GM12878 (cell line): ENCODE data around the gene MYO1D. TPM values are rescaled to one million over a fixed set of nuclear protein-coding genes. Genes with fewer than 3 reads are reported as not detected.

ENCODE experiments used
- ATAC-seq: fragments of 200-7000 bp; cut with Tn5 transposase; 3 replicates; pipeline ENCODE4 v1.9.1; 2020; ENCODE audit warnings: mild to moderate bottlenecking, moderate library complexity
- BruUV-seq: library from RNA; stranded (reverse); fragments of 400-500 nt; replicated peaks from 2 replicates; lab custom pipeline; 2021; lab: Mats Ljungman, UMichigan
- CTCF ChIA-PET: fragments of 300-600 bp; sonication (Branson Sonifier 250); formaldehyde crosslinking; extraction: SDS; loops from one replicate; lab custom pipeline; 2021; ENCODE audit warnings: inconsistent platforms; lab: Yijun Ruan, JAX
- POLR2A ChIA-PET: fragments of 350-600 bp; formaldehyde crosslinking; extraction: SDS; loops from one replicate; lab custom pipeline; 2021; ENCODE audit warnings: inconsistent platforms; lab: Charles Lee
- RAD21 ChIA-PET: fragments of 300-600 bp; sonication (Branson Sonifier 250); formaldehyde crosslinking; loops from one replicate; lab custom pipeline; 2023; ENCODE audit warnings: antibody characterized with exemption; ENCODE audit not compliant: unreplicated experiment; lab: Charles Lee
- SMC1A ChIA-PET: fragments of 300-600 bp; sonication (Branson Sonifier 250); formaldehyde crosslinking; loops from one replicate; lab custom pipeline; 2023; ENCODE audit not compliant: unreplicated experiment, uncharacterized antibody; lab: Charles Lee
- DNase-seq: peaks from one replicate; pipeline ENCODE4 v3.0.0-alpha.2; 2011; ENCODE audit warnings: low read depth, low spot score
- FAIRE-seq: peaks from 3 replicates; lab custom pipeline; 2011; peaks lifted over from hg19 to GRCh38; lab: Jason Lieb, UNC
- H2AFZ ChIP-seq: 2 replicates; pipeline ENCODE4 v1.6.0; 2011; ENCODE audit warnings: low read depth, low read length, control low read depth; ENCODE audit not compliant: control insufficient read depth
- H3K27ac ChIP-seq: 2 replicates; pipeline ENCODE4 v1.5.1; 2011; ENCODE audit warnings: control low read depth; ENCODE audit not compliant: control insufficient read depth, insufficient read depth
- H3K27me3 ChIP-seq, 2 experiments: replicated peaks in 1 of 2; 2 replicates each; pipeline versions ENCODE4 v1.6.0 to v1.6.1; 2011; ENCODE audit warnings: low read length in 1 of 2; ENCODE audit not compliant: control insufficient read depth in 2 of 2, insufficient read depth in 2 of 2
- H3K36me3 ChIP-seq, 2 experiments: 2 replicates each; pipeline ENCODE4 v1.5.1; 2011; ENCODE audit warnings: low read length in 1 of 2; ENCODE audit not compliant: control insufficient read depth in 2 of 2, insufficient read depth in 2 of 2
- H3K4me1 ChIP-seq: 2 replicates; pipeline ENCODE4 v1.6.1; 2011; ENCODE audit warnings: mild to moderate bottlenecking, low read length, moderate library complexity, mixed read lengths; ENCODE audit not compliant: control insufficient read depth, insufficient read depth
- H3K4me2 ChIP-seq: 2 replicates; pipeline ENCODE4 v1.6.0; 2011; ENCODE audit warnings: control low read depth; ENCODE audit not compliant: control insufficient read depth, insufficient read depth
- H3K4me3 ChIP-seq: fragments of 200-600 bp; sonication (generic); 2 replicates; pipeline ENCODE4 v1.5.1; 2016
- H3K79me2 ChIP-seq: 2 replicates; pipeline ENCODE4 v1.6.0; 2011; ENCODE audit warnings: low read length; ENCODE audit not compliant: control insufficient read depth, insufficient read depth
- H3K9ac ChIP-seq: 2 replicates; pipeline ENCODE4 v1.8.0; 2011; ENCODE audit warnings: low read length, control low read depth, mixed read lengths; ENCODE audit not compliant: control insufficient read depth, insufficient read depth
- H3K9me3 ChIP-seq: replicated peaks from 3 replicates; pipeline ENCODE4 v1.5.1; 2011; ENCODE audit warnings: mild to moderate bottlenecking, low read length; ENCODE audit not compliant: control insufficient read depth, insufficient read depth
- H4K20me1 ChIP-seq: 2 replicates; pipeline ENCODE4 v1.6.0; 2011; ENCODE audit not compliant: control insufficient read depth, insufficient read depth
- CREB1 ChIP-seq: IDR thresholded peaks from 2 replicates; pipeline ENCODE4 v1.6.1; 2012; ENCODE audit warnings: low read depth, mild to moderate bottlenecking, inconsistent platforms
- EED ChIP-seq: sonication (generic); IDR thresholded peaks from 2 replicates; pipeline ENCODE4 v1.6.1; 2016; ENCODE audit warnings: antibody characterized with exemption, low read depth
- GATAD2B ChIP-seq: fragments of 450-650 bp; conservative IDR thresholded peaks from 2 replicates; pipeline ENCODE4 v1.6.1; 2017; ENCODE audit warnings: low read depth, mild to moderate bottlenecking, moderate library complexity
- HDGF ChIP-seq: fragments of 450-650 bp; IDR thresholded peaks from 2 replicates; pipeline ENCODE4 v1.6.1; 2016; ENCODE audit warnings: antibody characterized with exemption
- IRF4 ChIP-seq: IDR thresholded peaks from 2 replicates; pipeline ENCODE4 v1.6.1; 2011; ENCODE audit warnings: low read depth, low read length
- JUNB ChIP-seq: IDR thresholded peaks from 2 replicates; pipeline ENCODE4 v1.6.1; 2016; ENCODE audit warnings: antibody characterized with exemption, mild to moderate bottlenecking
- MTA2 ChIP-seq: fragments of 450-650 bp; IDR thresholded peaks from 2 replicates; pipeline ENCODE4 v1.6.1; 2016; ENCODE audit warnings: low read depth, mild to moderate bottlenecking, moderate library complexity
- NR2F1 ChIP-seq: fragments of 450-650 bp; conservative IDR thresholded peaks from 2 replicates; pipeline ENCODE4 v1.6.1; 2017; ENCODE audit warnings: mild to moderate bottlenecking
- PAX5 ChIP-seq: IDR thresholded peaks from 2 replicates; pipeline ENCODE4 v1.6.1; 2011; ENCODE audit warnings: low read depth, low read length, borderline replicate concordance
- PBX3 ChIP-seq: IDR thresholded peaks from 2 replicates; pipeline ENCODE4 v1.6.1; 2011; ENCODE audit warnings: mild to moderate bottlenecking, low read depth, low read length, moderate library complexity; ENCODE audit not compliant: insufficient replicate concordance
- RBBP5 ChIP-seq: fragments of 200-600 bp; sonication (generic); conservative IDR thresholded peaks from 2 replicates; pipeline ENCODE4 v1.6.1; 2016
- YBX1 ChIP-seq: fragments of 450-650 bp; IDR thresholded peaks from 2 replicates; pipeline ENCODE4 v1.6.1; 2016; ENCODE audit warnings: antibody characterized with exemption
- ZBTB33 ChIP-seq: fragments of 450-650 bp; IDR thresholded peaks from 2 replicates; pipeline ENCODE4 v1.6.1; 2017; ENCODE audit warnings: mild to moderate bottlenecking
- ZSCAN29 ChIP-seq: fragments of 450-650 bp; IDR thresholded peaks from 2 replicates; pipeline ENCODE4 v1.6.1; 2017; ENCODE audit warnings: mild to moderate bottlenecking, moderate library complexity
- WGBS: methylation state at CpG from one replicate; pipeline ENCODE4 v1.1.6; 2016; ENCODE audit warnings: low lambda C conversion rate; ENCODE audit not compliant: insufficient replicate concordance, insufficient coverage; ENCODE audit errors: missing lambda C conversion rate; 5-methylcytosine and 5-hydroxymethylcytosine counted together
- in situ Hi-C: fragments of 300-500 bp; cut with MboI; formaldehyde crosslinking; loops from 9 replicates; pipeline ENCODE4 v1.14.3; 2018; ENCODE audit warnings: mixed read lengths
- intact Hi-C: fragments of 100-400 bp; cut with micrococcal nuclease; formaldehyde crosslinking; loops from one replicate; pipeline ENCODE4 v1.14.2; 2022; ENCODE audit not compliant: unreplicated experiment
- polyA plus RNA-seq, 11 experiments: library from polyadenylated mRNA; depleted of rRNA in 4 of 11; unstranded in 6 of 11; stranded (reverse) in 5 of 11; fragments of >200 nt; fragmentation: Nextera tagmentation in 4 of 11; fragmentation: Illumina TruSeq in 1 of 11; extraction: Ambion mirVana in 4 of 11; extraction: Trizol in 1 of 11; gene quantifications; 1 replicate in 1 of 11; 2 replicates in 10 of 11; pipeline versions ENCODE4 v1.2.1 to v1.2.3, GENCODE V29; 2011 to 2016; ENCODE audit warnings: inconsistent platforms in 2 of 11, missing spikeins in 2 of 11, low read depth in 1 of 11
- total RNA-seq, 4 experiments: library from RNA; depleted of rRNA in 3 of 4; stranded (reverse); fragments of >200 nt in 3 of 4; fragmentation: Illumina TruSeq in 1 of 4; extraction: Trizol in 1 of 4; gene quantifications; 2 replicates each; pipeline versions ENCODE4 v1.2.1 to v1.2.3, GENCODE V29; 2013 to 2021

The MYO1D gene
- total and polyA plus RNA-seq, 10 of the 15 experiments (the other 5 are each of a cell fraction or from before 2014, with no cell fraction given), result 1.8 to 37.7 (median 25.4) TPM

GRCh38 chr17:32629563-32630190 is 247.2 kb downstream of the MYO1D start:
- Histone ChIP-seq H3K36me3 (no peaks in the 10 kb centered on the region), H3K9me3 (no peaks in the 10 kb centered on the region), H3K4me2 (no peak overlapping the region), H2AFZ (no peak overlapping the region), H3K27me3 (no peaks in the 10 kb centered on the region), H4K20me1 (no peaks in the 10 kb centered on the region), H3K4me1 (no peaks in the 10 kb centered on the region), H3K27ac (no peak overlapping the region), H3K9ac (no peak overlapping the region), H3K4me3 (no peak overlapping the region), H3K79me2 (no peaks in the 10 kb centered on the region)
- intact Hi-C loops, result no loop called here
- in situ Hi-C loops, result no loop called here
- RAD21 ChIA-PET, result no interaction called here
- ATAC-seq (no peak), FAIRE-seq (no peak), DNase-seq (no peak)
- CTCF ChIA-PET, result no interaction called here
- BruUV-seq, result no TSS peak
- POLR2A ChIA-PET, result no interaction called here
- no peak for TF ChIP-seq ZBTB33
- TF ChIP-seq PAX5, result no peak
- TF ChIP-seq RBBP5, result no peak
- TF ChIP-seq NR2F1, result no peak
- no peak for TF ChIP-seq MTA2
- no peak for TF ChIP-seq YBX1
- TF ChIP-seq ZSCAN29, result no peak
- no peak for TF ChIP-seq PBX3
- TF ChIP-seq HDGF, result no peak
- no peak for TF ChIP-seq EED
- no peak for TF ChIP-seq IRF4
- TF ChIP-seq CREB1, result no peak
- TF ChIP-seq GATAD2B, result no peak
- TF ChIP-seq JUNB, result no peak
- 87% methylated on average over 7 of the region's 11 CpGs for whole genome bisulfite sequencing
- SMC1A ChIA-PET, result no interaction called here
